IPS-NIHi11 (cell line): ENCODE data around the gene FAR1.
"Not testable (repeated sequence)": the region's sequence is repeated elsewhere in the genome, so short reads cannot be mapped to it uniquely, and the experiment has no call there.

Source experiments
- DNase-seq: peaks from one replicate; pipeline ENCODE4 v3.0.0; 2012; ENCODE audit warnings: mixed read lengths, low spot score

FAR1 gene

GRCh38 chr11:13705710-13706109 lies 37.2 kb downstream of the FAR1 start:
- DNase-seq, result peak; percentile 20

- no peak for DNase-seq
These were observed 45.5 kb downstream of the FAR1 start for GRCh38 chr11:13713982-13714381.

- no peak for DNase-seq
These were observed 48.9 kb downstream of the FAR1 start for GRCh38 chr11:13717331-13717730.

- no peak for DNase-seq
These were observed 49.9 kb downstream of the FAR1 start for GRCh38 chr11:13718394-13718793.

GRCh38 chr11:13720940-13721339 lies 52.5 kb downstream of the FAR1 start:
- DNase-seq, result no peak

GRCh38 chr11:13721760-13722159 lies 53.3 kb downstream of the FAR1 start:
- no peak for DNase-seq

- no peak for DNase-seq
These were observed 58.0 kb downstream of the FAR1 start for GRCh38 chr11:13726456-13726855.

GRCh38 chr11:13728076-13728475 lies 59.6 kb downstream of the FAR1 start:
- no peak for DNase-seq

GRCh38 chr11:13734530-13734929 lies 66.1 kb downstream of the FAR1 start:
- no peak for DNase-seq

- no peak for DNase-seq
These were observed 76.7 kb downstream of the FAR1 start for GRCh38 chr11:13745165-13745564.

- not testable (repeated sequence) for DNase-seq
These were observed 84.8 kb downstream of the FAR1 start for GRCh38 chr11:13753316-13753715.

GRCh38 chr11:13759050-13759449 lies 90.6 kb downstream of the FAR1 start:
- DNase-seq, result no peak

GRCh38 chr11:13760115-13760514 lies 91.6 kb downstream of the FAR1 start:
- DNase-seq, result no peak

GRCh38 chr11:13761250-13761649 lies 92.8 kb downstream of the FAR1 start:
- DNase-seq, result no peak

GRCh38 chr11:13761716-13762115 lies 93.2 kb downstream of the FAR1 start:
- DNase-seq, result no peak

GRCh38 chr11:13762718-13763117 lies 94.2 kb downstream of the FAR1 start:
- DNase-seq, result no peak

- DNase-seq, result no peak
These were observed 94.9 kb downstream of the FAR1 start for GRCh38 chr11:13763341-13763740.

GRCh38 chr11:13765886-13766285 lies 97.4 kb downstream of the FAR1 start:
- DNase-seq, result no peak

GRCh38 chr11:13767471-13767870 lies 99.0 kb downstream of the FAR1 start:
- no peak for DNase-seq

GRCh38 chr11:13769188-13769587 lies 100.7 kb downstream of the FAR1 start:
- DNase-seq, result no peak

- no peak for DNase-seq
These were observed 102.7 kb downstream of the FAR1 start for GRCh38 chr11:13771151-13771550.

GRCh38 chr11:13772223-13773046 lies 104.0 kb downstream of the FAR1 start:
- DNase-seq, result peak; percentile 59

- DNase-seq, result no peak
These were observed 107.0 kb downstream of the FAR1 start for GRCh38 chr11:13775471-13775870.

GRCh38 chr11:13776134-13776815 lies 107.8 kb downstream of the FAR1 start:
- no peak for DNase-seq
